ENCODE measurements around the gene NOTCH1.

NOTCH1 gene

DNA sequence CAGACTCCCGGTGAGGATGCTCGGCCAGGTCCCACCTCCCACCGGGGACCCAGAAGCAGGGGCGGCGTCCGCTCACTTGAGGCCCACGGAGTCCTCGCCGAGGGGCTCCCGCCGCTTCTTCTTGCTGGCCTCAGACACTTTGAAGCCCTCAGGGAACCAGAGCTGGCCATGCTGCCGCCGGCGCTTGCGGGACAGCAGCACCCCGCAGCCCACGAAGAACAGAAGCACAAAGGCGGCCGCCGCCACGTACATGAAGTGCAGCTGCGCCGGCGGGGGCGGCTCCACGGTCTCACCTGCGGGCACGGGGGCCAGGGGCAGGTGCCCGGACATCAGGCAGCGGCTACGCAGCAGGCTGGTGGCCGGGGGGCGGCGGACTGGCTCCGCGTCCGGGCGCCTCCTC is 43.7 kb downstream of the NOTCH1 start:
- no peaks in the 10 kb centered on the region for H3K27me3 Mint-ChIP-seq (ENCODE audit: low read depth)
- TF ChIP-seq, protein P1, sequence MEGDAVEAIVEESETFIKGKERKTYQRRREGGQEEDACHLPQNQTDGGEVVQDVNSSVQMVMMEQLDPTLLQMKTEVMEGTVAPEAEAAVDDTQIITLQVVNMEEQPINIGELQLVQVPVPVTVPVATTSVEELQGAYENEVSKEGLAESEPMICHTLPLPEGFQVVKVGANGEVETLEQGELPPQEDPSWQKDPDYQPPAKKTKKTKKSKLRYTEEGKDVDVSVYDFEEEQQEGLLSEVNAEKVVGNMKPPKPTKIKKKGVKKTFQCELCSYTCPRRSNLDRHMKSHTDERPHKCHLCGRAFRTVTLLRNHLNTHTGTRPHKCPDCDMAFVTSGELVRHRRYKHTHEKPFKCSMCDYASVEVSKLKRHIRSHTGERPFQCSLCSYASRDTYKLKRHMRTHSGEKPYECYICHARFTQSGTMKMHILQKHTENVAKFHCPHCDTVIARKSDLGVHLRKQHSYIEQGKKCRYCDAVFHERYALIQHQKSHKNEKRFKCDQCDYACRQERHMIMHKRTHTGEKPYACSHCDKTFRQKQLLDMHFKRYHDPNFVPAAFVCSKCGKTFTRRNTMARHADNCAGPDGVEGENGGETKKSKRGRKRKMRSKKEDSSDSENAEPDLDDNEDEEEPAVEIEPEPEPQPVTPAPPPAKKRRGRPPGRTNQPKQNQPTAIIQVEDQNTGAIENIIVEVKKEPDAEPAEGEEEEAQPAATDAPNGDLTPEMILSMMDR (IDR thresholded peaks at IDR 0.05; ENCODE audit: unreplicated experiment in 3 of 3), result no peak
- H3K4me1 Mint-ChIP-seq, result no peaks in the 10 kb centered on the region
- H3K4me3 Mint-ChIP-seq, result no peak overlapping the region
- H3K36me3 Mint-ChIP-seq (ENCODE audit: low read depth), result peaks cover 22% of the 10 kb centered on the region
- no peaks in the 10 kb centered on the region for H3K9me3 Mint-ChIP-seq
- no peak overlapping the region for H3K27ac Mint-ChIP-seq

DNA sequence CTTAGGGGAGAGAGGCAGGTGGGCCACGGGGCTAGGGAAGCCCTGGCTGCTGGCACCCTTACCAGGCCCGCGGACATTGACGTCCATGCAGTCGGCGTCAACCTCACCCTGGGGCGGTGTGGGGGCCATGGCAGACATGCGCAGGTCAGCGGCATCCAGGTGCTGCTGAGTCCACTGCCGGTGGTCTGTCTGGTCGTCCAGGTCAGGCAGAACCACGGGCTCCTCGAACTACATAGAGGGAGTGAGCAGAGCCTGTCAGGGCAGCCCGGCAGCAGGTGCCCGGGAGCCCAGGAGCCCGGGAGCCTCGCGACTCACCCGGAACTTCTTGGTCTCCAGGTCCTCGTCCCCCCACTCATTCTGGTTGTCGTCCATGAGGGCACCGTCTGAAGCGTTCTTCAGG is 44.2 kb downstream of the NOTCH1 start:
- Mint-ChIP-seq H3K9me3 (no peaks in the 10 kb centered on the region), H3K4me3 (no peak overlapping the region), H3K4me1 (no peaks in the 10 kb centered on the region), H3K36me3 (ENCODE audit: low read depth) (peaks cover 22% of the 10 kb centered on the region), H3K27me3 (ENCODE audit: low read depth) (no peaks in the 10 kb centered on the region), H3K27ac (no peak overlapping the region)
- TF ChIP-seq, protein P1 (IDR thresholded peaks at IDR 0.05; ENCODE audit: unreplicated experiment in 3 of 3), result no peak

DNA sequence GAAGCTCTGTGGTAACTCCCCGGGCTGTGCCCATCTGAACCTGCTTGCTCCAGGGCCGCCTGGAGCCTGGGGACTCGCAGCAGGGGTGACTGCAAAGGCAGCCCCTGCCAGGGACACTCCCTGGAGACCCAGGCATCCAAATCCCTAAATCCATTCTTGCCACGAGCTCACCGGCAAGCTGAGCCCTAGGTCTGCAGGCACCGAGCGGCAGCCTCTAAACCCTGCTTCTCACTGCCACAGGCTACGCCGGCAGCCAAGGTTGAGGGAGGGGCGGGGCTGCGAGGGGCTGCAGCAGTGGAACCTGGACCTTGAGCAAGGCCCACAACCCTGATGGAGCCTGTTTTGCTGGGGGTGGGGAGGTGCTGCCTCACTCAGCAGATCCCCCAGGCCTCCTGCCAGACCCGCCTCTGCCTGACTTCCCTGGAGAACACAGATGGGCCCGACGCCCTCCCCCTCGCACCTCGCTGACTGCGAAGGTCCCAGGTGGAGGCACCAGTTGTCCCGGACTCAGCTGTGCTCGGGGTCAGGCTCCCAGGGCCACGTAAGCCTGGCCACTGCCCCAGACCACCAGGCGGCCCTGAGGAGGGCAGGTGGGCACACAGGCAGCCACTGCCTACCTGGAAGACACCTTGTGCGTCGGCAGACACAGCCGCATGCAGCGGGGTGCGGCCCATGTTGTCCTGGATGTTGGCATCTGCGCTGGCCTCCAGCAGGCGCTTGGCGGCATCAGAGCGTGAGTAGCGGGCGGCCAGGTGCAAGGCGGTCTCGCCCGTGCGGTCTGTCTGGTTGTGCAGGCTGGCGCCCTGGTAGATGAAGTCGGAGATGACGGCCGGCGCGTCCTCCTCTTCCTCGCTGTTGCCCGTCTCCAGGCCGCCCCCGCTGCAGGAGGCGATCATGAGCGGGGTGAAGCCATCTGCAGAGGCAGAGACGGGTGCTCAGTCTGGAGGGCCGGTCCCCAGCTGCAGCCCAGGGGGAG is 45.6 kb downstream of the NOTCH1 start:
- Mint-ChIP-seq H3K4me3 (no peak overlapping the region), H3K4me1 (no peaks in the 10 kb centered on the region)
- TF ChIP-seq, protein P1 (IDR thresholded peaks at IDR 0.05; ENCODE audit: unreplicated experiment in 3 of 3), result no peak

DNA sequence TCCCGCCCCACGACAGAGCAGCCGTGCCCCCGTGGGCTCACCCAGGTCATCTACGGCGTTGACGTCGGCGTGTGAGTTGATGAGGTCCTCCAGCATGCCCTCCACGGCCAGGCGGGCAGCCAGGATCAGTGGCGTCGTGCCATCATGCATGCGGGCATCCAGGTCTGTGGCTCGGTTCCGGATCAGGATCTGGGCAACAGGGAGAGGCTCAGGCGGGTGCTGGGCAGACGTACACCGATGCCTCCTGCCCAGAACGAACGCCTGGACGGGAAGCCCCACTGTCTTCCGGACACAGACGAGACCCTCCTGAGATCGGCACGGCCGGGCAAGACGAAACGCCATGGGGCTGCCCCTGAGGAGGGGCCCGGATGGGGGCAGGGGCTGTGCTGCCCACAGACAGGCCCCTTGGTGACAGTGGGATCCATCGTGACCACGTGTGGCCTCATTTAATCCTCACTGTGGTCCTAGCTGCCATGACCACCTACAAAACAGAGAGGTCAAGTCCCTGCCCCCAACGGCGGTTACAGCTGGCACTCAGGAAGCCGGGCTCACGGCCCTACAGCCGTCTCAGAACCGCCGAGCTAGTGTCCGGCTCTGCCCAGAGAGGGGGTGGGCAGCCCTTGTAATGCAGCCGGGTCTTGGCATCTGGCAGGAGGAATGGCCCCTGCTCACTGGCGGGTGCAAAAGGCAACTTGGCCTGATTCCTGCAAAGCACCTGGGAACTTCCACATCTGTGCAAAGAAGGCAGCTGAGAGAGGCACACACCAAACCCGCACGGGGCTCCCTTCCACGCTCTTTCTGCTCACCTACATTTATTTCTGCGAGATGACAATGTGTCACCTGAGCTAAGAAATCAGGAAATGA is 46.5 kb downstream of the NOTCH1 start:
- TF ChIP-seq, protein P1 (IDR thresholded peaks at IDR 0.05; ENCODE audit: unreplicated experiment in 3 of 3), result no peak
- Mint-ChIP-seq H3K4me3 (no peak overlapping the region), H3K9me3 (no peaks in the 10 kb centered on the region), H3K27ac (no peak overlapping the region), H3K36me3 (ENCODE audit: low read depth) (peaks cover 26% of the 10 kb centered on the region), H3K27me3 (ENCODE audit: low read depth) (no peaks in the 10 kb centered on the region), H3K4me1 (peaks cover under 1% of the 10 kb centered on the region)

More for the DNA sequence above, 45.6 kb downstream of the NOTCH1 start:
- H3K9me3 Mint-ChIP-seq, result no peaks in the 10 kb centered on the region
- no peaks in the 10 kb centered on the region for H3K27me3 Mint-ChIP-seq (ENCODE audit: low read depth)
- no peak overlapping the region for H3K27ac Mint-ChIP-seq
- peaks cover 26% of the 10 kb centered on the region for H3K36me3 Mint-ChIP-seq (ENCODE audit: low read depth)

DNA sequence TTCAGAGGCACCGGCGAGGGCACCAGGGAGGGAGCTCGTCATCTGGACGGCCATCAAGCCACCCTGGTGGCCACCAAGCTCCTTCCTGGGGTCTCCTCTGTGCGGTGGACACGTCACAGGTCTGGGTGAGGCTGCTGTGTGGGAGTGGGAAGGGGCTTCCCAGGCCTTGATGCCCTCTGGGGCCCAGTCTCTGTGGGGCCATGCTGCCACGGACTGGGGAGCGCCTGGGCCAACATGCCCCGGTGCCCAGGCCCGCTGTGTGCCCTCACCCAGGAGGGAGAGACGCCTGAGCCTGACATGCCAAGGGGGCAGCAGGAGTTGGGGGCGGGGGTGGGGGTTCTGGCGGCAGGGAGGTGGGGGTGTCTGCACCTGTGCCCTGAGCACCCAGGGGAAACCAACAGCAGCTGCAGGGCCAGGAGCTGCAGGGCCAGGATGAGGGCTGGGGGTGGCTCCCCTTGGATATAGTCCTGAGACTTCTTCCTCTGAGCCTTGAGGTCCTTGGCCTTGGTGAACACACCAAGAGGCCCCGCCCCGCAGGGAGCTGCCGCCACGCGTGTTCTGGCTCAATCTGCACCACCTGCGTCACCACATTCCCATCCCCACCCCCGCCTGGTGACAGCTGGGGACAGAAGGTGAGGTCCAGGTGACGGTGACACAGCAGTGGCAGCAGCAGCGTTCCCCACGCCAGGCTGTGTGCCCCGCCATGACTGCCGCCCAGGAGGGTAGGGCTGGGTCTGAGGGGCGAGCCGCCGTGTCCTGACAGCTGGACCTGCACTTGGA is 47.7 kb downstream of the NOTCH1 start:
- Mint-ChIP-seq H3K36me3 (ENCODE audit: low read depth) (peaks cover 22% of the 10 kb centered on the region), H3K27ac (no peak overlapping the region), H3K4me1 (peaks cover 4% of the 10 kb centered on the region), H3K27me3 (ENCODE audit: low read depth) (no peaks in the 10 kb centered on the region), H3K9me3 (no peaks in the 10 kb centered on the region), H3K4me3 (no peak overlapping the region)
- TF ChIP-seq, protein P1 (IDR thresholded peaks at IDR 0.05; ENCODE audit: unreplicated experiment in 3 of 3), result no peak

Data from nephron (organoid).